Activated naive CD4-positive, alpha-beta T cell treated with Interleukin-2 at 50 U/mL for 16 hours (primary cell): ENCODE data around the gene FAM25C.
"Not testable (repeated sequence)": the region's sequence is repeated elsewhere in the genome, so short reads cannot be mapped to it uniquely, and the experiment has no call there.

Experiments used
- DNase-seq: peaks from one replicate; pipeline ENCODE4 v3.0.0-alpha.2; 2020

Gene FAM25C

DNA sequence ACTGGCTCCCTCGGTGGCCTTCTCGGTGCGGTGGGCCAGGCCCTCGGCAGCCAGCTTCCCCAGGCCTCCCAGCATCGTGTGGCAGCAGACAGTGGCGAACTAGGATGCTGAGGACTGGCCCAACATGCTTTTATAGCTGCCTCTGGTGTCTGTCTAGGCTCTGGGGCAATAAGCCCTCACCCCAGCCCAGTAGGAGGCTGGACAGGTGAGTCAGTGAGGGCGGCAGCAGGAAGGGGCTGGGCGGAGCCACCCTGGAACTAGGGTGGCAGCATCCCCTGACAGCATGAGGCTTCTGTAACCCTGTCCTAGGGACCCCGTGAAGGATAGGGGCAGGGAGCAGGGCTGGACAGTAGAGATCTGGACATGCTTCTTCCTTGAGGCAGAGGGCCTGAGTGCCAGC lies at the start of gene FAM25C:
Gene FAM25C, minus strand, starts transcription at position 101 of the 400 bp plus-strand sequence. Its CDS starts 26 bp downstream, at position 75.
- DNase-seq, result not testable (repeated sequence)

DNA sequence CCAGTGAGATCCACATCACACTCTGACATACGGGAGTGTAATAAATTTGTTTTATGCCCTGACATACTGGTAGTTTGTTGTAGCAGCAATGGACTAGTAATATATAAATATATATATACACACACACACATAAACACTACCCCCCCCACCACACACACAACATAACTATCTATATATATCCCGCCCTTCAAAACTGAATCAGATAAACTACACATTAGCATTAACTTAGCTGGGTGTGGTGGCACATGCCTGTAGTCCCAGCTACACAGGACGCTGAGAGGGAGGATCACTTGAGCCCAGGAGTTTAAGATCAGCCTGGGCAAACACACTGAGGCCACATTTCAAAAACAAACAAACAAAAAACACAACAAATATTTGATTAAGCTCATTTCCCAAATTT lies 45.0 kb upstream of the FAM25C start:
- DNase-seq, result not testable (repeated sequence)

GRCh38 chr10:48031390-48031789 lies 31.8 kb upstream of the FAM25C start:
- DNase-seq, result not testable (repeated sequence)

DNA sequence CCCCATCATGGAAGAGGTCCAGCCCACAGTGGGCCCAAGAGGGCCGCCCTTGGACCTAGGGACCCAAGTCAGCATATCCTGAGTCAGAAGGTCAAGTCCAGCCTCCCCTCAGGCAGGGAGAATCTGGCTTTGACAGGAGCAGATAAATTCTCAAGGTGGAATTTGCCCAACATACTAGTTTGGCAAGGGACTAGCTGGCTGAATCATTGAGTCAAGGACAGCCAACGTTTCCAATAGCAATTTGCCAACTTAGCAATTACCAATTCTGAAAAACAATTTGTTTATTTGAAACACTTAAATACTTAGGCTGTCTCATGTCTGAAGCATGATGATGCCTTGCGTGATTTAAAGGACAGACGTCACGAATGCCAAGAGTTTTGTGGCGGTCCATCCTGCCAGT lies 2.7 kb upstream of the FAM25C start:
- DNase-seq, result not testable (repeated sequence)

DNA sequence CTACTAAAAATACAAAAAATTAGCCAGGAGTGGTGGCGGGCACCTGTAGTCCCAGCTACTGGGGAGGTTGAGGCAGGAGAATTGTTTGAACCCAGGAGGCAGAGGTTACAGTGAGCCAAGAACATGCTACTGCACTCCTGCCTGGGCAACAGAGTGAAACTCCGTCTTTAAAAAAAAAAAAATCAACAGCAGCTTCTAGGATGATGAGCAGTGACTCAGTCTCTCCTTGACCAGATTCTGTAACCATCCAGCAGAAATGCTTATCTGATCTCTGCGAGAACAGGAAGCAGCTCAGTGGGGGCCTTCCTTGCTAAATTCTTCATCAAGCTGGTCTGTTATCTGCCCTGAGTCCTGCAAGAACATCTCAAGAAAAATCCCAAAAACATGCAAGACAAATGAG lies 5.5 kb downstream of the FAM25C start:
- not testable (repeated sequence) for DNase-seq

GRCh38 chr10:47992560-47992959 lies 7.0 kb downstream of the FAM25C start:
- DNase-seq, result not testable (repeated sequence)

DNA sequence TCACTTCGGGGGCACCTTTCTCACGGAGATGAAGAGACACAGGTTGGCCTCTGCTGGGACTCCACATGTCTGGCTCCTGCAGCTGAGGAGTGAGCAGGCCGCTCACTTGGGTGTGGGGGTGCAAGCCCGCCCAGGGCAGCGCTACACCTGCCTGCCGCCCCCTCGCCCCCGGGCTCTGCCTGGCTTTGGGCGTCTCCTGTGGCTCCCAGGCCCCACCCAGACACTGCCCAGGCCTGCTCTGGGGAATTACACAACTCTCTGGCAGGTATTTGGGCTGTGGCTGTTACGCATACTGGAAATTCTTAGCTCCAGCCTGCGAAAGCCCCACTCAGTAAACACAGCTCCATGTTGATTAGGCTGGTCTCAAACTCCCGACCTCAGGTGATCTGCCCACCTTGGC lies 7.9 kb downstream of the FAM25C start:
- DNase-seq, result not testable (repeated sequence)

- DNase-seq, result not testable (repeated sequence)
Measured at GRCh38 chr10:47990097-47990496, 9.5 kb downstream of the FAM25C start.

DNA sequence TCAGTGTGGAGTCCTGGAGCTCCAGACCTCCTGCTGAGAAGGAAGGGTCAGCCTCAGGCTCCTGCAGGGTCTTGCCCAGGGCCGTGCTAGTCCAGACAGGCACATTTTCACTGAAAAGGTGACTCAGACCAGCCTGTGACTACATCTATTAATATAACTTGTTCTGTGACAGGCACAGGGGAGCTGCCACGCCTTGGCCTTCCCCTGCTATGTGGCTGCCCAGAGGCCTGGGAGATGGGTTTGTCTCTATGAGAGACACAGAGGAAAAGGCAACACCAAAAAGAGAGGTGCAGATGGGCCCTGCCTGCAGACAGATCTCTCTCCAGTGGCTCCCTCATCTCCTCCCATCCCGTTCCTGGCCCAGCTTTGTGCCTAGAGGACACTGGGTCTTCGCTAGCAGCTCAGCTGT lies 10.0 kb downstream of the FAM25C start:
- DNase-seq, result not testable (repeated sequence)

DNA sequence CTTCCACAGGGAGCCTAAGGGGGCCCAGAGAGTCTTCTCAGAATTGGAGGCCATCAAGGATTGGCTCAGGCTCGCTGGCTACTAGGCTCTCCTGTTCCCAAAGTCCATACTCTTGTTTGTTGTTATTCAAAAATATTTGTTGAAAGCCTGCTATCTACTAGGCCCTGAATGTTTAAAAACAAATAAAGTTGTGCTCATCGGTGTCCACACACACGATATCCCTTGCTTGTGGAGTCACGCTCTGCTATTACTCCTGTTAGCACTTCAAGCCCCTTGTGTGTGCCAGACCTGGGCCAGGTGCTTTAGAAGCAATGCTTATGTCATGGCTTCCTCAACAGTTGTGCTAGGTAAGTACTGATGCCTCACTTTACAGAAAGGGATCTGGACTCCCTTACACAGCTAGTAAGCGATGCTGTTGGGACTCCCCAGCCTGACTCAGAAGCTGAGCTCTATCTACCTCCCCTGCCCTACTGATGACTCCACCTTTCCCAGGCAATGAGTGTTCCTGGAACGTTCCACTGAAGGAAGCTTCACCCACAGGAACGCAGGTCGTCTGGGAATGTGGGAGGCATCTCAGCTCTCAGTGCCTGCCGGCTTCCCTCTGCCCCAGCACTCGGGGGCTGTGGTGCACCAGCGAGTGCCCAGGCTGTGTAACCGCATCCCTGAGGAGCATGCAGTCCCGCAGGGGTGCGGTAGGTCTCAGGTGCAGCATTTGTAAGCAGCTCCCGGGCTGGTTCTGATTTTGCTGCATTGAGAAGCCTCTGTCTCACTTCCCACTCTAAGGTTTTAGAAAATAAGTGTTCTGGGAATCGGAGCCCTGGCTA lies 10.7 kb downstream of the FAM25C start:
- DNase-seq, result not testable (repeated sequence)

DNA sequence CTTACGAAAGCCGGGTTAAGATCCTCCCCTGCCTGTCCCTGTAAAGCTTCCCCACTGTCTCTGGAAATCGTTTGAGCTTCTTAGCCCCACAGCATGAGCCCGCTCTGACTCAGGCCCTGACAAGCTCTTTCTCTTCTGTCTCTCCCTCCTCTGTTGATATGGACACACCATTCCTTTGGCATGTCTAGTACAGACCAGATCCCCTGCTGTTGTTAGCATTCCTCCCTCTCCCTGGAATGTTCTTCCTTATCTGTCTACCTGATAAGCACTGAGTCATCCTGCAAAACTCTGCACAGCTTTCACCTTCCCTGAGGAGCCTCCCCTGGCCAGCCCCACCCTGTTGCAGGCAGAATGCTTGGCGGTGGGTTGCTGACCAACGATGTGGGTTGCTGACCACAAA lies 11.6 kb downstream of the FAM25C start:
- DNase-seq, result not testable (repeated sequence)

DNA sequence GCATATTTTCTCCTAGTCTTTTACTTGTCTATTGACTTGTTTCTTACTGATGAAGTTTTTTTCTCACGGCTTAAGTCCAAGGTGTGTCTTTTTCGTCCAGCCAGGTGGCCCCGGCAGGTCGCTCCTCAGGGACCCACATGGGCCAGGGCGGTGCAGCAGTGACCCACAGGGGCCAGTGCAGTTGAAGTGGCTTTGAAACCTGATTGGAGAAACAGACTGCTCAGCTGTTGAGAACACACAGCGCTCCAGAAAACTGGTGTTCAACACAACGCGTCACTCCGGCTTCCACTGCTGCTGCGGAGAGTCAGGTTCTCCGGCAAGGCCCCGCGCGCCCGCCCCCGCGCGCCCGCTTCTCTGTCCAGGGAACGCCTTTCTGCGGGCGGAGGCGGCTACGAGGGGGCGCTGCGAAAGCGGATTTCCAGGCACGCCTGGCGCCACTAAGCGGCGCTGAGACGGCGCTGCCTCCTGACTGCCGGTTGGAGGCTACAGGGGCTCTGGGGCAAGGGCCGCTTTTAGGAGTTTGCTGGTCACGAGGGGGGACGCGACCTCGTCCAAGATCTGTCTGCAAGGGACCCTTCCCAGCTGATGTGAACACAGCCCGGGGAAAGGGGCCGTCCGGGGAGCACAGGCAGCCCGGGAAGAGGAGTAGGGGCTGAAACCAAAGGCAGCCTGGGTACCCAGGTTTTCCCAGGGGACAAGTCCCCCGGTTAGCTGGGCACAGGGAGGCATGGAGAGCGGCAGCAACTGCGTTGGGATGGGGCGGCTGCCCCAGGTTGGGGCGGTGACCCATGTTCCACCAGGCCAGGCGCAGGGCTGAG lies 13.0 kb downstream of the FAM25C start:
- DNase-seq, result not testable (repeated sequence)

GRCh38 chr10:47975409-47975808 lies 24.2 kb downstream of the FAM25C start:
- not testable (repeated sequence) for DNase-seq

GRCh38 chr10:47973131-47973530 lies 26.5 kb downstream of the FAM25C start:
- not testable (repeated sequence) for DNase-seq

DNA sequence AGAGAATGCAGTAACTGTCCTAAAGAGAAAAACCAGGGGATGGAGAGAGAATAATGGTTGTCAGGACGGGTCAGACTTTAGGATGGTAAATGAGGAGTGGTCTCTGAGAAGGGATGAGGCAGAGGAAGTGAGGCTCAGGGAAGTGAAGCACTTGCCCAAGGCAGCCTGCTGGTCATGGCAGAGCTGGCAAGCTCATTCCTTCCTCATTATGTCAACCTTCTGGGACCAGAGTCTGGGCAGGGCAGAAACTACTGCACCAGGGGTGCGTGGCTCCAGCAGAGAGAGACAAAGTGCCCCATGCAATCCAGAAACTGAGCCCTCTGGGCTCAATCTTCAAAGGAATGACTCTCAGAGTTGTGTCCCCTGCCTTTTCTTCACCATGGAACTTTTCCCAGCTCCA lies 27.5 kb downstream of the FAM25C start:
- not testable (repeated sequence) for DNase-seq

DNA sequence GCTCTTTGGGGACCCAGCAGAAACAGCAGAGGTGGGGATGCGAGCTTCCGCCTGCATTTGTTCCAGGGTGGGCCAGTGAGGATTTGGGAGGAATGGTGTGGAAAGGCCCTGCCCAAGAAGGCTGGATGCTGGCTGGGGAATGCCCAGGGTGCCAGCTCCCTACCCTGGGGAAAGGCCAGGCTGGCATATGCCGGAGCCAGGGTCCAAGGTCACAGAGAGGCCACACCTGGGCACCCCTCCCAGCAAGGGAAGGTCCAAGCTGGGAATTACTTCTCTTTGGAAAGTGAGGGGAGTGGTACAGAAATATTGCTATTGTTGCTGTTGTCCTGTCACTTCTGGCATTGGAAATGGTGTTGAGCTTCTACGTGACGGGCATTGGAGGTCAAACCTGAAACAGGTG lies 28.0 kb downstream of the FAM25C start:
- DNase-seq, result not testable (repeated sequence)

DNA sequence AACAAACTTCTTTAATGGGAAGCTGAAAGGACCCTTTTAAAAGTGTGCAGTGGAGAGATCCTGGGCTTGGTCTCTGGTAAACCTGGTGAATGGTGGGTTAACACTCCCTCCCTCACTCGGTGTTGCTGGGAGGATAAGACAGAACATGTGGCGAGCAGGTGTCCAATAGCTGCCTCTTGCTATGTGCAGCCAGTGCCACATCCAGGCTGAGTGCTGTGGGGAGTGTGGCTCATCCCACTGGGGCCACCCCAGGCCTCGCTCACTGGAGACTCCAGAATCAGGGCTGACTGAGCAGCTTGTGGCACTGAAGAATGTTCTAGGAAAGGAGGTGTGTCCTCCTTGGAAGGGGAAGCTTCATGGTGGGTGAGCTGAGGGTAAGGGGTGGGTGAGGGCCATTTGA lies 29.5 kb downstream of the FAM25C start:
- DNase-seq, result not testable (repeated sequence)

GRCh38 chr10:47968988-47969387 lies 30.6 kb downstream of the FAM25C start:
- not testable (repeated sequence) for DNase-seq

DNA sequence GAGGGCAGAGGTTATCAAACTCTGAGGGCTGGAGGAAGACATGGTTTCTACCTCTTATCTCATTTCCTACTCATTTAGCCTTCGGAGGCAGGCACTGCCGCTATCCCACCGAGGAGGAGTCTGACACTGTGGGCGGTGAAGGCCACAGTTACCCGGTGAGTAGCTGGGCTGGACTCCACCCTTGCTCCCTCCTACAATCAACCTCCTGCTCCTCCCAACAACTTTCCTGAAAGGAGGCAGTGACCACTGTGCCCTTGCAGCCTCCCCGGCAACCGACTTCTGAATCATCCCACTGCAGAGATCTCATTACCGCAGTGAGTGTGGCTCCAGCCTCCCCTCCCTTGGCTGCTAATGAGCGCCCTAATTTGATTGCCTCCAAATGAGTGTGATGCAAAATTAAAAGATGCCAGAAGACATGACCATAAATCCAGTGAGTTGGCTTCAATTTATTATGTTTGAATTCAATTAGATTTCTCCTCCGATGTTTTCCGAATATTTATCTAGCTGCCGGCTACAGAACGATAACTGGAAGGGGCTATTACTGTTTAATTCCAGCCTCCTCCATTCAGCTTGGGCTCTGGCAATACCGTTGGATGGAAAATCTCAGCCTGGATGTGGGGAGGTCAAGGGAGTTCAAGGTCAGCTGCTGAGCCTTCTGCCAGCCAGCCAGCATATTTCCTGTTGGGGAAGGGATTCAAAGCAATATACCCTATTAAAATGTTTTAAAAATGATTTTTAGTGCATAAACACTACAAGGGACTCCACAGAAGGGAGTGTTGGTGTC lies 35.1 kb downstream of the FAM25C start:
- DNase-seq, result not testable (repeated sequence)

DNA sequence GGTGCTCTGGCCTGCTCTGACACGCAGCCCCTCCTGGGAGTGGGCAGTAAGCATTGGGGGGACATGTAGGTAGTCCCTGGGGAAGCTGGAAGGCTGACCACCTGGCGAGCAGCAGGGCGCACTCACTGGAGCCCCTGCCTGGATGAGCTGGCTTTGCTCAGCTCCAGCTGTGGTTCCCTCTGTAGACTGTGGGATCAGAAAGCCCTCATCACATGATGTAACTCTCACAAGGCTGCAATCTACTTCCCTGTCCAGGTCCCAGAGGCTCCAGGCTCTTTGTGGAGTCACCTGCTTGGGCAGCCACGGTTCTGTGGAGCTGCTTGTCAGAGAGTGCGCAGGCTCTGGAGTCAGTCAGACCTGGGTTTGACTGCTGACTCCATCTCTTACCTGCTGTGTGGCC lies 36.8 kb downstream of the FAM25C start:
- DNase-seq, result not testable (repeated sequence)

DNA sequence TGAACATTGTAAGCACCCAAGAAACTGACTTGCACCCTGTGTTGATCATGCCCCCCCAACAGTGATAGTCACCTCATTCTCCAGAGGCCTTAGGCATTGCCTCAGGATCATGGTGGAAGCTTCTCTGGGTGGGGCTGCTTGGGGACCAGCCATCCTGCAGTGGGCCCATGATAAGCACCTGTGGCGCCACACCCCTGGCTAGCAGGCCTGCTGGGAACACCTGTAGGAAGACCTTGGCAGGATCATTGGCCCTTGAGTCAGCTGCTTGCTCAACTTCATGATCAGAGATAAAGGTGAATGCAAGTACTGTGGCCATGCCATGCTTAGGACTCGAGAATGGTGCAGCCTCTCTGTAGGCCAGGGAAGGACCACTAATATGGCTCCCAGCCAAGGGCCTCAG lies 38.9 kb downstream of the FAM25C start:
- not testable (repeated sequence) for DNase-seq

DNA sequence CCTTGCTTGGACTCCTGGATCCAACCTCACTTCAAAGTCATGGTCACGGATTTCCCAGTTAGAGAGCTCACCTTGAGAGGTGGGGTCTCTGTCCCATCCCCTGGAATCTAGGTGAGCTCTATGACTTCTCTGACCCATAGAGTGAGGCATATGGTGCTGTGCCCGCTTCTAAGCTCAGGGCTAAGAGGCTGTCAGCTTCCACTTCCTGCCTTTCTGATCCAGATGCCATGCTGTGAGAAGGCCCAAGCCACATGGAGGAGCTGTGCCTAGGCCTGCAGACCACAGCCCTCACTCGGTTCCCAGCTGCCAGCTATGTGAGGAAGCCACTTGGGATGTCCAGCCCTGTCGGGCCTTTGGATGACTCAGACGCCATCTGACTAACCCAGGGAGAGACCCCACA lies 39.9 kb downstream of the FAM25C start:
- DNase-seq, result not testable (repeated sequence)

DNA sequence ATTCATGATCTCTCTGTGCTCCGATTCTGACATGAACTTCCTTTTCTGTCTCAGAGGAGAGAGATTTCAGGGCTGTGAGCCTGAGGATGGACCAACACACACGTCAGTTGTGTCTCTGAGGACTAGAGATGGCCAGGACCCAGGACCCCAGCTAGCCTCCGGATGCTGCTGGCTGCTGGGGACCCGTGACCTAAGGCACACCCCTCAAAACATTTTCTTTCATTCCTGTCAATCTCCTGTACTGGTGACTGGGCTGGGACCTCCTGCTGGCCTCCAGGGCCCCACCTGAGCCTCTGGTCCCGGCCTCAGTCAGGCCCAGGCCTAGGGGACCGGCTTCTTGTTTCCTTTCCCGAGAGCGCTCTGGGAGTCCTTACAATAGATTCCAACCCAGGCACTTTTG lies 42.4 kb downstream of the FAM25C start:
- DNase-seq, result not testable (repeated sequence)
